Embryonic facial prominence (tissue), 1 donor: ENCODE measurements around the gene SLC6A19.

Source experiments
- DNase-seq: peaks from one replicate; pipeline ENCODE4 v3.0.0-alpha.2; 2016; ENCODE audit errors: extremely low spot score

The SLC6A19 gene

DNA sequence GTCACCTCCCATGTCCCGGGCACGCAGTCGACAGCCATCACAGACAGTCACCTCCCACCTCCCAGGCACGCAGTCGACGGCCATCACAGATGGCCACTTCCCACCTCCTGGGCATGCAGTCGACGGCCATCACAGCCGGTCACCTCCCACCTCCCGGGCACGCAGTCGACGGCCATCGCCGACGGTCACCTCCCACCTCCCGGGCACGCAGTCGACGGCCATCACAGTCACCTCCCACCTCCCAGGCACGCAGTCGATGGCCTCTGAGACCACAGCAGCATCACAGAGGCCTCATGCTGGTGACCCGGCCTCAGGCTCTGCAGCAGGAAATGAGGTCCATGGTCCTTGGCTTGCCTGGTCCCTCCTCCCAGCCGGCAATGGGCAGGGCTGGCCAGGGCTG is 5.5 kb upstream of the SLC6A19 start:
- no peak for DNase-seq

GRCh38 chr5:1196562-1196961 is 4.8 kb upstream of the SLC6A19 start:
- no peak for DNase-seq

GRCh38 chr5:1197876-1198666 is 3.3 kb upstream of the SLC6A19 start:
- no peak for DNase-seq

DNA sequence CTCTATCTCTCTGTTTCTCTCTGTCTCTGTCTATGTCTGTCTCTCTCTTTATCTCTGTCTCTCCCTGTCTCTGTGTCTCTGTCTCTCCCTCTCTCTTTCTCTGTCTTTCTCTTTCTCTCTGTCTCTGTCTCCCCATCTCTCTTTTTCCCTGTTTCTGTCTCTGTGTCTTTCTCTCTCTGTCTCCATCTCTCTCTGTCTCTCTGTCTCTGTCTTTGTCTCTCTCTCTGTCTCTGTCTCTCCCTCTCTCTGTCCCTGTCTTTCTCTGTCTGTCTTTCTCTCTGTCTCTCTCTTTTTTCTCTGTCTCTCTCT is 2.1 kb upstream of the SLC6A19 start:
- DNase-seq = no peak

DNA sequence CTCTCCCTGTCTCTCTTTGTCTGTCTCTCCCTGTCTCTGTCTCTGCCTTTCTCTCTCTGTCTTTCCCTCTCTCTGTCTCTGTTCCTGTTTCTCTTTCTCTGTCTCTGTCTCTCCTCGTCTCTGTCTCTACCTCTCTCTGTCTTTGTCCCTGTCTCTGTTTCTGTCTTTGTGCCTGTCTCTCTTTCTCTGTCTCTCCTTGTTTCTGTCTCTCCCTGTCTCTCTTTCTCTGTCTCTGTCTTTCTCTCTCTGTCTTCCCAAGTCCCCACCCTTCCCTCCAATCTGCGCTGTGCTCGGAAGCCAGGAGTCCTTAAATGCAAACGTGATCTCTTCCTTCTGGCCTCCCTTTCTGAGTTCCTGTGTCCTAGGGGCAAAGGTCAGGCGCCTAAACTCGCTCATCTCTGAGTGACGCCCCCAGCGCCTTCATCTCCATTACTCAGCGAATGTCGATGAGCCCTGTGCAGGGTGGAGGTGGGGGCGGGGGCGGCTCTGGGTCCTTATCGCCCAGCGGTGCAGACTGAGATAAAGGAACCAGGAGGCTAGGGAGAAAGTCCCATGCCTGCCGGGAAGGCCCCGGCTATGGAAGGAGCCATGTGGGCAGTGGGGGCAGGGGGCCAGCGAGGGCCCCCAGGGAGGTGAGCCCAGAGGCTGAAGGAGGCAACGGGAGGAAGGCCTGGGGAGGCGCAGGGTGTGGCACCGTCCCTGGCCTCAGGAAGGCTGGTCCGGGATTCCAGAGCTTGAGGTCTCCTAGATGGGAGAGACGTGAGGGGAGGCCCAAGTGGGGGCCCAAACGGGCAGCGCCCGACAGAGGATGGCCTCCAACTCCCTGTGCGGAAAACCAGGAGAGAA is 1.5 kb upstream of the SLC6A19 start:
- DNase-seq = no peak

- no peak for DNase-seq
Observed at GRCh38 chr5:1200495-1201326, 684 bp upstream of the SLC6A19 start.

GRCh38 chr5:1202026-1202797 is 817 bp downstream of the SLC6A19 start:
- DNase-seq = no peak

DNA sequence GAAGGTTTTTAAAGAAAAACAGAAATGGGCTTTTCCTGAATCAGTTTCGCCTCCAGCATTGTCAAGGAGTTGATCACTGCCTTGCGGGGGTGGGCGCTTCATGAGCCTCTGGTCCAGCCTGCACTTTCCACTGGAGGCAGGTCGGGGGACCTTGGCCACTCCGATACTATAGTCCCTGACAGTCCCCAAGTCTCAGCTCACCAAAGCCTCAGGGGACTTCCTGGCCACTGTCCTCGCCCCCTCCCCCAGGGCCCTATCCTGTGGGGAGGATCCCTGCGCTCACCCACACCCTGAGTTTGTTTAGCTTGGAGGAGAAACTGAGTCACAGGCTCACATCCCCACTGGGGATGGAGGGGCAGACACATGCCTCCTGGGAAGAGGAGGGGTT is 1.4 kb downstream of the SLC6A19 start:
- DNase-seq = no peak

DNA sequence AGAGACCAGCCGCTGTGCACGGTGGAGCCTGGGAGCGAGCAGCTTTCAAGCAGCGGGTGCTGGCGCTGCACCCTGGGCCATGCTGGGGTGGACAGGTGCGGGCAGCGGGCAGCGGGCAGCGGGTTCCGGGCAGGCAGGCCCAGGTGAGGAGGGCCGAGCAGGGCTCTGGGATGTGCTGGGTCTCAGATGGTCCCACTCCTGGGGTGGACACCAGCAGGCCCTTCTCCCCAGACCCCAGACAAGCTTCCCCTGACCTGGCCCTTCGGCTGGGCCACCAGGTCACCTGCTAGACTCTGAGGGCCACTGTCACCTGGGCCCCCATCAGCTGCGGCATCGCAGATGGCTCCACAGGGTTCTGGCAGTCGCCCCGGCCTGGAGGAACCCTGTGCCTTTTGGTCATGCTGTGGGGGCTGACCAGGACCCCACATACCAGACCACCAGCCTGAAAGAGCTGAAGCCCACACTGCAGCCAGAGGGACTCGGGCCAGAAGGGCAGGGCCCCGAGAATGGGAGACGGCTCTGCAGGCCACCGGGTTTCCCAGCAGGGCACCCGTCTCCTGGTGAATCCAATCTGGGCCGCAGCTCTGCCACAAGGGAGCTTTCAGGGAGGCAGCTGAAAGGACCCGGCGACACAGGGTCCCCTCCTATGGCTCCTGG is 2.0 kb downstream of the SLC6A19 start:
- DNase-seq = no peak

DNA sequence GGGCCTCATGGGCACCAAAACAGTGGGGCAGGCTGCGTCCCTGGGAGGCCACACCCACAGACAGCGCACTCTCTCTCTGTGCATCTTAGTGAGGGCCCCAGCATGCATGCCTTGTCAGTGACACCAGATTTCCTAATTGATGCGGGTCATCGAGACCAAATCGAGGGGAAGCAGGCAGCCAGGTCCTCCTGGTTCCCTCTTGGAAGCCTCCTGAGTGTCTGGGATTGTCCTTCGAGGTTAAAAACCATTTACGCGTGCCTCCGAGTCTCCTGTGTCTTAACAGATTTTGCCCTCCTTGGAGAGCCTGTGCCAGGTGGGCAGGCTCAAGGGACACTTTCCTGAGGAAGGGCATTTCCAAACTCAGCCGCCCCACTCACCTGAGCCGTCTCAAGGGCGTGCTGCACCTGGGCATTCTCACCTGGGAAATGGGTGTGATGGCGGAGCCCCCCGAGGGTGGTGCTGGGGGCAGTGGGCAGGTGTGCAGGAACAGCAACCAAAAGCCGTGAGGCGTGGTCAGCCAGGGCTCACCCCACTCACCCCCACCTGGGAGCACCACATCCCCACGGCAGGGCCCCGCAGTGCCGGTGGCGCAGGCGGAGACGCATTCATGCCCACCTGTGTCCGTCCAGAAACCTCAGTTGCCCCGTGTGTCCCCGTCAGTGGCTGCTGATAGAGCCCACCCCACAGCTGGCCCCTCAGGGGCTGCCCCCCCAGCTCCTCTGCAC is 2.7 kb downstream of the SLC6A19 start:
- no peak for DNase-seq

- peak; percentile 34 for DNase-seq
Observed at GRCh38 chr5:1204693-1205242, 3.4 kb downstream of the SLC6A19 start.

GRCh38 chr5:1205255-1206180 is 4.1 kb downstream of the SLC6A19 start:
- no peak for DNase-seq

DNA sequence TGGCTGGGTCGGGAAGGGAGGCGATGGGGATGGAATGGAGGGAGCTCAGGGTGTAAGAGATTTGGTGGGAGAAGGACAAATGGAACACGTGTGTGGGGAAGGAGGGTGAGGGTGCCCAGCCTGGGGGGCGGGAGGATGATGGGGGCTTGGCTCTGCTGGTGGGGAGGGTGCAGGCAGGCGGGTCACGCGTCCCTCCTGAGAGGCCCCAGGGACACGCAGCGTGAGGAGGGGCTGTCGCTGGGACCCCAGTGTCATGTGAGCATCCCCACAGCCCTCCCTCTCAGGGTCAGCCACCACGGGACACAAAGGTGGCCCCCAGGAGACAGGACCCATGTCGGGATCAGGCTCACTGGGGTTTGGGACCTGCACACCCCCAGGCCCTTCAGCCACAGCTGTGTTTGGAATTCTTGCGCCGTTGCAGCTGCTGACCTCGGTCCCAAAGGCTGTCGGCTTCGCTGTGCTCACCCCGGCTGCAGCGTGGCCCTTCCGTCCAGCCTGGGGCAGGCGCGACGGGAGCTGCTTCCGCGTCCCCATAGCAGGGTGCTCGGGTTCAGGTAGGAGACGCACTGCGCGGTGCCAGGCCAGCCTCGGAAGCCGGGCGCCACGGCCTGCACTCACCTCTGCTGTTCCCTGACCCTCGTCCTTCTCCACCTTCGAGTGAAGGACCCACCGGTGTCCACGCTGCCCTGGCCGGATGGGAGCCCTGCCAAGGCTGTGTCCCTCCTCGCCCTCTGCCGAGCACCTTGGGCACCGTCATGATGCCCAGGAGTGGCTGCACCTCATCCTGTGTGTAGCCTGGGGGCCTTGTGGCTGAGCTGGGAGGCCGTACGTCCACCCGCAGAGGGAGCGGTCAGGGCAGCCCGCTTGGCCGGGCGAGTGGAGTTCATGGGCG is 5.4 kb downstream of the SLC6A19 start:
- DNase-seq = no peak

- no peak for DNase-seq
Observed at GRCh38 chr5:1207555-1207954, 6.2 kb downstream of the SLC6A19 start.

DNA sequence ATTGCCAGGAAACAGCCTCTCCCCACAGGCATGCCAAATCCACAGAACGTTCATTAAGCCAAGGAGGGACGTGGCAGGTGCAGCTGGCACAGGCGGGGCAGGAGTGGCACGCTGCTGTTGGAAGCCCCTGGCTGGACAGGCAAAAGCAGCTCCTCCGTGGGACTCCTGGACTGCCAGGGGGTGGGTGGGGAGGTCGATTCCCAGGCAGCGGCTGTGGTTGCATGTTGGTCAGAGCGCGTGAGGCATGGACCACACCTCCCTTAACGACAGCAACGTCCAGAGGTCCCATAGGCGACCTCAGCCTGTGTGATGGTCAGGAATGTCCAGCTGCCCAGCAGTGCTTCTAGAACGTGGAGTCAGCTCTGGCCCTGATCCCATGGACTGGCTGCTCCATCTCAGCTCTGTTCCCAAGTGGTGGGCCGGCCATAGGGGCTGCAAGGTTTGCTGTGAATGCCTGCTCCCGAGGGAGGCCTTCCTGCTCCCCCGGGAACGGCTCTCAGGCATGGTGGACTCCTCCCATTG is 6.9 kb downstream of the SLC6A19 start:
- DNase-seq = no peak

DNA sequence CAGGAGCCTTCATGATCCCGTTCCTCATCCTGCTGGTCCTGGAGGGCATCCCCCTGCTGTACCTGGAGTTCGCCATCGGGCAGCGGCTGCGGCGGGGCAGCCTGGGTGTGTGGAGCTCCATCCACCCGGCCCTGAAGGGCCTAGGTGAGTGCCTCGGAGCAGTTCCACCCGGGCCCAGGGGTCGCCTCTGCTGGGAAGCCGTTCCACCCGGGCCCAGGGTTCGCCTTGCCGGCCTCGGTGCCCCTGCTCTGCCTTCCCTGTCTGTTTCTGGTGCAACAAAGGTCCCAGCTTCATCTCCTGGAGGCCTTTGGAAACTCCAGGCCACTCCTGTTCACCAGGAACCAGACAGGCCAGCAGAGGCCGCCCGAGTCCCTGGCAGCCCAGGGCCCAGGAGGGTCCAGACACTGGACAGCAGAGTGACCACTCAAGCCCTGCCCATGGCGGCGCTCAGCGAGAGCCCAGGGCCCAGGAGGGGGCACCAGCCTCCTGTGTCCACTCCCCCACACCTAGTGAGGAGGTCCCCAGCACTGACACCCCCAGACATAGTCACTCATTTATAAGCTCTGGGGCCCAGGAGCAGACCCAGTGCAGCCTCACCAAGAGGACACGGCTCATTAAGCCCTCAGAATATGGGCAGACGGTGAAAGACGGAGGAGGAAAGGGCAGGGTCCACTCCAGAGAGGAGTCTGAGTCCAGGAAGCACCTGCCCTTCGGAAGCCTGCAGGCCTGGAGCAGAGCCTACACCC is 7.5 kb downstream of the SLC6A19 start:
- no peak for DNase-seq

GRCh38 chr5:1209489-1209852 is 8.1 kb downstream of the SLC6A19 start:
- no peak for DNase-seq
